HEK293 (cell line): ENCODE measurements around the gene IBTK.

Experiments used
- CTCF ChIA-PET: fragments of 350-600 bp; formaldehyde crosslinking; extraction: SDS; loops from one replicate; lab custom pipeline; 2021; ENCODE audit warnings: antibody characterized with exemption; lab: Yijun Ruan, JAX
- POLR2A ChIA-PET: fragments of 300-600 bp; formaldehyde crosslinking; extraction: SDS; loops from one replicate; lab custom pipeline; 2020; ENCODE audit warnings: antibody characterized with exemption, inconsistent platforms; lab: Yijun Ruan, JAX
- H3K27ac ChIP-seq: fragments of 200-500 bp; sonication (Bioruptor generic); 2 replicates; pipeline ENCODE4 v1.5.1; 2014; ENCODE audit warnings: low read depth, low read length, control low read depth, inconsistent platforms; ENCODE audit errors: extremely low read depth
- H3K36me3 ChIP-seq, 2 experiments: fragments of 200-500 bp in 1 of 2; sonication (Bioruptor generic) in 1 of 2; 1 replicate in 1 of 2; 2 replicates in 1 of 2; pipeline ENCODE4 v1.5.1; 2014 to 2017; ENCODE audit warnings: inconsistent platforms in 2 of 2, low read length in 2 of 2; ENCODE audit not compliant: control insufficient read depth in 2 of 2, insufficient read depth in 1 of 2
- H3K4me1 ChIP-seq: fragments of 200-500 bp; sonication (Bioruptor generic); 2 replicates; pipeline ENCODE4 v1.5.1; 2014; ENCODE audit warnings: mild to moderate bottlenecking, low read length, inconsistent platforms; ENCODE audit not compliant: control insufficient read depth, insufficient read depth
- H3K4me3 ChIP-seq: 2 replicates; pipeline ENCODE4 v1.5.1; 2011; ENCODE audit warnings: low read depth, mild to moderate bottlenecking, control low read depth, low read length, moderate library complexity
- H3K9me3 ChIP-seq: fragments of 200-500 bp; sonication (Bioruptor generic); 2 replicates; pipeline ENCODE4 v1.5.1; 2014; ENCODE audit warnings: low read depth, low read length, inconsistent platforms; ENCODE audit not compliant: control insufficient read depth, insufficient read depth
- KLF1 ChIP-seq: fragments of 450-650 bp; formaldehyde crosslinking; IDR thresholded peaks from 2 replicates; pipeline ENCODE4 v1.5.1; 2016; ENCODE audit warnings: missing biosample characterization, missing genetic modification characterization
- KLF10 ChIP-seq: fragments of 450-650 bp; IDR thresholded peaks from 2 replicates; pipeline ENCODE4 v1.5.1; 2018; ENCODE audit warnings: missing biosample characterization, mild to moderate bottlenecking, missing genetic modification characterization
- KLF9 ChIP-seq: fragments of 450-650 bp; formaldehyde crosslinking; IDR thresholded peaks from 2 replicates; pipeline ENCODE4 v1.5.1; 2016; ENCODE audit warnings: missing biosample characterization, missing genetic modification characterization, low read depth
- OVOL3 ChIP-seq: fragments of 450-650 bp; formaldehyde crosslinking; IDR thresholded peaks from 2 replicates; pipeline ENCODE4 v1.5.1; 2016; ENCODE audit warnings: missing biosample characterization, missing genetic modification characterization
- TRIM28 ChIP-seq: IDR thresholded peaks from 2 replicates; pipeline ENCODE4 v1.6.1; 2011; ENCODE audit warnings: low read length, control low read depth, borderline replicate concordance
- ZNF16 ChIP-seq: fragments of 450-650 bp; formaldehyde crosslinking; IDR thresholded peaks from 2 replicates; pipeline ENCODE4 v1.5.1; 2016; ENCODE audit warnings: low read depth, missing biosample characterization, missing genetic modification characterization
- ZNF211 ChIP-seq: fragments of 450-650 bp; formaldehyde crosslinking; IDR thresholded peaks from 2 replicates; pipeline ENCODE4 v1.5.1; 2016; ENCODE audit warnings: low read depth, missing biosample characterization, missing genetic modification characterization
- ZNF239 ChIP-seq: fragments of 450-650 bp; formaldehyde crosslinking; IDR thresholded peaks from 2 replicates; pipeline ENCODE4 v1.5.1; 2016; ENCODE audit warnings: missing biosample characterization, missing genetic modification characterization
- ZNF350 ChIP-seq: fragments of 450-650 bp; formaldehyde crosslinking; IDR thresholded peaks from 2 replicates; pipeline ENCODE4 v1.5.0; 2017; ENCODE audit warnings: missing biosample characterization, mild to moderate bottlenecking, missing genetic modification characterization
- ZNF549 ChIP-seq: fragments of 450-650 bp; IDR thresholded peaks from 2 replicates; pipeline ENCODE4 v1.5.1; 2018; ENCODE audit warnings: missing biosample characterization, missing genetic modification characterization, mild to moderate bottlenecking, inconsistent platforms, moderate library complexity
- ZNF571 ChIP-seq: fragments of 450-650 bp; formaldehyde crosslinking; IDR thresholded peaks from 2 replicates; pipeline ENCODE4 v1.5.0; 2017; ENCODE audit warnings: missing biosample characterization, missing genetic modification characterization
- ZNF654 ChIP-seq: fragments of 450-650 bp; formaldehyde crosslinking; IDR thresholded peaks from 2 replicates; pipeline ENCODE4 v1.5.1; 2016; ENCODE audit warnings: low read depth, missing biosample characterization, missing genetic modification characterization
- ZNF76 ChIP-seq: fragments of 450-650 bp; formaldehyde crosslinking; IDR thresholded peaks from 2 replicates; pipeline ENCODE4; 2016; ENCODE audit warnings: low read depth, missing biosample characterization, missing genetic modification characterization, borderline replicate concordance
- ZNF776 ChIP-seq: fragments of 450-650 bp; formaldehyde crosslinking; IDR thresholded peaks from 2 replicates; pipeline ENCODE4 v1.5.0; 2017; ENCODE audit warnings: missing biosample characterization, missing genetic modification characterization, borderline replicate concordance
- ZNF791 ChIP-seq: fragments of 450-650 bp; formaldehyde crosslinking; IDR thresholded peaks from 2 replicates; pipeline ENCODE4 v1.5.1; 2016; ENCODE audit warnings: missing biosample characterization, missing genetic modification characterization
- TF ChIP-seq, protein P1 (sequence below): fragments of 450-650 bp; formaldehyde crosslinking; IDR thresholded peaks from 2 replicates; pipeline ENCODE4 v1.5.1; 2017; ENCODE audit warnings: missing biosample characterization, missing genetic modification characterization
- TF ChIP-seq, protein P2 (sequence below): fragments of 450-650 bp; formaldehyde crosslinking; IDR thresholded peaks from 2 replicates; pipeline ENCODE4 v1.5.1; 2016; ENCODE audit warnings: missing biosample characterization, missing genetic modification characterization
- TF ChIP-seq, protein P3 (sequence below): fragments of 450-650 bp; formaldehyde crosslinking; IDR thresholded peaks from 2 replicates; pipeline ENCODE4 v1.5.1; 2016; ENCODE audit warnings: missing biosample characterization, missing genetic modification characterization
- TF ChIP-seq, protein P4 (sequence below): fragments of 450-650 bp; formaldehyde crosslinking; IDR thresholded peaks from 2 replicates; pipeline ENCODE4 v1.5.1; 2016; ENCODE audit warnings: missing biosample characterization, missing genetic modification characterization, borderline replicate concordance
- TF ChIP-seq, protein P5 (sequence below): fragments of 450-650 bp; formaldehyde crosslinking; IDR thresholded peaks from 2 replicates; pipeline ENCODE4 v1.5.1; 2016; ENCODE audit warnings: missing biosample characterization, missing genetic modification characterization
- TF ChIP-seq, protein P6 (sequence below): fragments of 450-650 bp; formaldehyde crosslinking; optimal IDR thresholded peaks from 2 replicates; pipeline ENCODE3; 2016; ENCODE audit warnings: missing biosample characterization, mild to moderate bottlenecking, missing genetic modification characterization

Gene IBTK

DNA sequence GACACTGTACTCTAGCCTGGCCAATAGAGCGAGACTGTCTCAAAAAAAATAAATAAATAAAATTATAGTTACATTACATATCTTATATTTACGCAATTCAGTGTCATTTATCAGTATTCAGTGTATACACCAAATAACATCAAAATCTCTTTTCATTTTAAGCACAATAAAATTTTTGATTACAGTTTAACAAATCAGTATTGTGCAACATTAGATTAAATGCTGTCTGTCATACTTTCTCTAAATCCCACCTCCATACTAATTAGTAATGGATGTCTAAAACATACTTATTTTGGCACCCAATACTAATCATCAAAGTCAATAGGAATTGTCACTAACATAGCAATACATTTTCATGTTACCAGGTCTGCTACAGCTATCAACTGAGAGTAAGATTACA is 27.4 kb downstream of the IBTK start:
- POLR2A ChIA-PET, result no interaction called here
- no peaks in the 10 kb centered on the region for H3K4me1 ChIP-seq
- CTCF ChIA-PET, result no interaction called here
- no peak overlapping the region for H3K27ac ChIP-seq
- TF ChIP-seq ZNF791 (tag by site-specific recombination), result no peak
- no peaks in the 10 kb centered on the region for H3K9me3 ChIP-seq
- no peak overlapping the region for H3K4me3 ChIP-seq
- peaks cover 79 to 82% of the 10 kb centered on the region in 2 experiments for H3K36me3 ChIP-seq

DNA sequence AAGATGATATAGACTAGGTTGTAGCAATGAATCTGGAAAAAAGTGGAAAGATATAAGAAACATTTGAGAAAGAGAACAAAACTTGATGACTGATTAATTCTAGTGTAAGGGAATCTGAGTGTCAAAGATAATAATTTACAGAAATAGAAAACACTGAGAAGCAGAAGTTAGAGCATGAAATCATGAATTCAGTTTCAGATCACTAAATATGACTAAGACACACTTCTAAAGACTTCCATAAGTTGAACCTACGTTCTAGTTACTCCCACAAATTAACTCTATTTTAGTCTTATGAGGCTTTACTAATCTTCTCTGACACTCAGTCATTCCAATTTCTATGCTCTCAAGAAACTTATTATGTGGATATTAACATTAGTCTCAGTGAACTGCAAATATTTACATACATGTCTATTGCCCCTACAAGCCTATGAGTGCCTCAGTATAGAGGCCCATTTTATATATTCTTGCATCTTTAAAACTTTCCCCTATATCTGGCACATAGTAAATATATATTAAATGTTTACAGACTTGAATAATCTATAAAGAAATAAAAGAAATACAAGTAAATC is 30.4 kb downstream of the IBTK start:
- CTCF ChIA-PET, result no interaction called here
- Histone ChIP-seq H3K27ac (no peak overlapping the region), H3K4me3 (no peak overlapping the region), H3K36me3 (peaks cover 70 to 88% of the 10 kb centered on the region in 2 experiments), H3K9me3 (no peaks in the 10 kb centered on the region), H3K4me1 (no peaks in the 10 kb centered on the region)
- TF ChIP-seq ZNF776 (tag by site-specific recombination) (no peak), ZNF571 (tag by site-specific recombination) (no peak), ZNF350 (no peak), KLF9 (no peak), ZNF76 (tag by site-specific recombination) (no peak), ZNF211 (tag by site-specific recombination) (no peak), OVOL3 (tag by site-specific recombination) (no peak), KLF10 (no peak), ZNF239 (tag by site-specific recombination) (no peak), ZNF654 (tag by site-specific recombination) (no peak), TRIM28 (no peak), ZNF549 (tag by site-specific recombination) (no peak), KLF1 (tag by site-specific recombination) (no peak), ZNF16 (tag by site-specific recombination) (no peak)
- TF ChIP-seq, protein P1, sequence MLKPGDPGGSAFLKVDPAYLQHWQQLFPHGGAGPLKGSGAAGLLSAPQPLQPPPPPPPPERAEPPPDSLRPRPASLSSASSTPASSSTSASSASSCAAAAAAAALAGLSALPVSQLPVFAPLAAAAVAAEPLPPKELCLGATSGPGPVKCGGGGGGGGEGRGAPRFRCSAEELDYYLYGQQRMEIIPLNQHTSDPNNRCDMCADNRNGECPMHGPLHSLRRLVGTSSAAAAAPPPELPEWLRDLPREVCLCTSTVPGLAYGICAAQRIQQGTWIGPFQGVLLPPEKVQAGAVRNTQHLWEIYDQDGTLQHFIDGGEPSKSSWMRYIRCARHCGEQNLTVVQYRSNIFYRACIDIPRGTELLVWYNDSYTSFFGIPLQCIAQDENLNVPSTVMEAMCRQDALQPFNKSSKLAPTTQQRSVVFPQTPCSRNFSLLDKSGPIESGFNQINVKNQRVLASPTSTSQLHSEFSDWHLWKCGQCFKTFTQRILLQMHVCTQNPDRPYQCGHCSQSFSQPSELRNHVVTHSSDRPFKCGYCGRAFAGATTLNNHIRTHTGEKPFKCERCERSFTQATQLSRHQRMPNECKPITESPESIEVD (tag by site-specific recombination), result no peak
- TF ChIP-seq, protein P2, sequence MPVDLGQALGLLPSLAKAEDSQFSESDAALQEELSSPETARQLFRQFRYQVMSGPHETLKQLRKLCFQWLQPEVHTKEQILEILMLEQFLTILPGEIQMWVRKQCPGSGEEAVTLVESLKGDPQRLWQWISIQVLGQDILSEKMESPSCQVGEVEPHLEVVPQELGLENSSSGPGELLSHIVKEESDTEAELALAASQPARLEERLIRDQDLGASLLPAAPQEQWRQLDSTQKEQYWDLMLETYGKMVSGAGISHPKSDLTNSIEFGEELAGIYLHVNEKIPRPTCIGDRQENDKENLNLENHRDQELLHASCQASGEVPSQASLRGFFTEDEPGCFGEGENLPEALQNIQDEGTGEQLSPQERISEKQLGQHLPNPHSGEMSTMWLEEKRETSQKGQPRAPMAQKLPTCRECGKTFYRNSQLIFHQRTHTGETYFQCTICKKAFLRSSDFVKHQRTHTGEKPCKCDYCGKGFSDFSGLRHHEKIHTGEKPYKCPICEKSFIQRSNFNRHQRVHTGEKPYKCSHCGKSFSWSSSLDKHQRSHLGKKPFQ (tag by site-specific recombination), result no peak
- TF ChIP-seq, protein P3, sequence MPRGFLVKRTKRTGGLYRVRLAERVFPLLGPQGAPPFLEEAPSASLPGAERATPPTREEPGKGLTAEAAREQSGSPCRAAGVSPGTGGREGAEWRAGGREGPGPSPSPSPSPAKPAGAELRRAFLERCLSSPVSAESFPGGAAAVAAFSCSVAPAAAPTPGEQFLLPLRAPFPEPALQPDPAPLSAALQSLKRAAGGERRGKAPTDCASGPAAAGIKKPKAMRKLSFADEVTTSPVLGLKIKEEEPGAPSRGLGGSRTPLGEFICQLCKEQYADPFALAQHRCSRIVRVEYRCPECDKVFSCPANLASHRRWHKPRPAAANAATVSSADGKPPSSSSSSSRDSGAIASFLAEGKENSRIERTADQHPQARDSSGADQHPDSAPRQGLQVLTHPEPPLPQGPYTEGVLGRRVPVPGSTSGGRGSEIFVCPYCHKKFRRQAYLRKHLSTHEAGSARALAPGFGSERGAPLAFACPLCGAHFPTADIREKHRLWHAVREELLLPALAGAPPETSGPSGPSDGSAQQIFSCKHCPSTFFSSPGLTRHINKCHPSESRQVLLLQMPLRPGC (tag by site-specific recombination), result no peak
- TF ChIP-seq, protein P4, sequence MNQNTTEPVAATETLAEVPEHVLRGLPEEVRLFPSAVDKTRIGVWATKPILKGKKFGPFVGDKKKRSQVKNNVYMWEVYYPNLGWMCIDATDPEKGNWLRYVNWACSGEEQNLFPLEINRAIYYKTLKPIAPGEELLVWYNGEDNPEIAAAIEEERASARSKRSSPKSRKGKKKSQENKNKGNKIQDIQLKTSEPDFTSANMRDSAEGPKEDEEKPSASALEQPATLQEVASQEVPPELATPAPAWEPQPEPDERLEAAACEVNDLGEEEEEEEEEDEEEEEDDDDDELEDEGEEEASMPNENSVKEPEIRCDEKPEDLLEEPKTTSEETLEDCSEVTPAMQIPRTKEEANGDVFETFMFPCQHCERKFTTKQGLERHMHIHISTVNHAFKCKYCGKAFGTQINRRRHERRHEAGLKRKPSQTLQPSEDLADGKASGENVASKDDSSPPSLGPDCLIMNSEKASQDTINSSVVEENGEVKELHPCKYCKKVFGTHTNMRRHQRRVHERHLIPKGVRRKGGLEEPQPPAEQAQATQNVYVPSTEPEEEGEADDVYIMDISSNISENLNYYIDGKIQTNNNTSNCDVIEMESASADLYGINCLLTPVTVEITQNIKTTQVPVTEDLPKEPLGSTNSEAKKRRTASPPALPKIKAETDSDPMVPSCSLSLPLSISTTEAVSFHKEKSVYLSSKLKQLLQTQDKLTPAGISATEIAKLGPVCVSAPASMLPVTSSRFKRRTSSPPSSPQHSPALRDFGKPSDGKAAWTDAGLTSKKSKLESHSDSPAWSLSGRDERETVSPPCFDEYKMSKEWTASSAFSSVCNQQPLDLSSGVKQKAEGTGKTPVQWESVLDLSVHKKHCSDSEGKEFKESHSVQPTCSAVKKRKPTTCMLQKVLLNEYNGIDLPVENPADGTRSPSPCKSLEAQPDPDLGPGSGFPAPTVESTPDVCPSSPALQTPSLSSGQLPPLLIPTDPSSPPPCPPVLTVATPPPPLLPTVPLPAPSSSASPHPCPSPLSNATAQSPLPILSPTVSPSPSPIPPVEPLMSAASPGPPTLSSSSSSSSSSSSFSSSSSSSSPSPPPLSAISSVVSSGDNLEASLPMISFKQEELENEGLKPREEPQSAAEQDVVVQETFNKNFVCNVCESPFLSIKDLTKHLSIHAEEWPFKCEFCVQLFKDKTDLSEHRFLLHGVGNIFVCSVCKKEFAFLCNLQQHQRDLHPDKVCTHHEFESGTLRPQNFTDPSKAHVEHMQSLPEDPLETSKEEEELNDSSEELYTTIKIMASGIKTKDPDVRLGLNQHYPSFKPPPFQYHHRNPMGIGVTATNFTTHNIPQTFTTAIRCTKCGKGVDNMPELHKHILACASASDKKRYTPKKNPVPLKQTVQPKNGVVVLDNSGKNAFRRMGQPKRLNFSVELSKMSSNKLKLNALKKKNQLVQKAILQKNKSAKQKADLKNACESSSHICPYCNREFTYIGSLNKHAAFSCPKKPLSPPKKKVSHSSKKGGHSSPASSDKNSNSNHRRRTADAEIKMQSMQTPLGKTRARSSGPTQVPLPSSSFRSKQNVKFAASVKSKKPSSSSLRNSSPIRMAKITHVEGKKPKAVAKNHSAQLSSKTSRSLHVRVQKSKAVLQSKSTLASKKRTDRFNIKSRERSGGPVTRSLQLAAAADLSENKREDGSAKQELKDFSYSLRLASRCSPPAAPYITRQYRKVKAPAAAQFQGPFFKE (tag by site-specific recombination), result no peak
- TF ChIP-seq, protein P5, sequence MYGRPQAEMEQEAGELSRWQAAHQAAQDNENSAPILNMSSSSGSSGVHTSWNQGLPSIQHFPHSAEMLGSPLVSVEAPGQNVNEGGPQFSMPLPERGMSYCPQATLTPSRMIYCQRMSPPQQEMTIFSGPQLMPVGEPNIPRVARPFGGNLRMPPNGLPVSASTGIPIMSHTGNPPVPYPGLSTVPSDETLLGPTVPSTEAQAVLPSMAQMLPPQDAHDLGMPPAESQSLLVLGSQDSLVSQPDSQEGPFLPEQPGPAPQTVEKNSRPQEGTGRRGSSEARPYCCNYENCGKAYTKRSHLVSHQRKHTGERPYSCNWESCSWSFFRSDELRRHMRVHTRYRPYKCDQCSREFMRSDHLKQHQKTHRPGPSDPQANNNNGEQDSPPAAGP, result no peak
- TF ChIP-seq, protein P6, sequence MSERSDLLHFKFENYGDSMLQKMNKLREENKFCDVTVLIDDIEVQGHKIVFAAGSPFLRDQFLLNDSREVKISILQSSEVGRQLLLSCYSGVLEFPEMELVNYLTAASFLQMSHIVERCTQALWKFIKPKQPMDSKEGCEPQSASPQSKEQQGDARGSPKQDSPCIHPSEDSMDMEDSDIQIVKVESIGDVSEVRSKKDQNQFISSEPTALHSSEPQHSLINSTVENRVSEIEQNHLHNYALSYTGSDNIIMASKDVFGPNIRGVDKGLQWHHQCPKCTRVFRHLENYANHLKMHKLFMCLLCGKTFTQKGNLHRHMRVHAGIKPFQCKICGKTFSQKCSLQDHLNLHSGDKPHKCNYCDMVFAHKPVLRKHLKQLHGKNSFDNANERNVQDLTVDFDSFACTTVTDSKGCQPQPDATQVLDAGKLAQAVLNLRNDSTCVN (tag by site-specific recombination), result no peak
- POLR2A ChIA-PET, result no interaction called here
